ENCODE measurements around the gene TSPAN9.

TSPAN9 gene

GRCh38 chr12:3226264-3226663 lies 149.1 kb downstream of the TSPAN9 start:
- DNase-seq (ENCODE audit: low read depth): no peak

GRCh38 chr12:3227076-3227975 lies 150.1 kb downstream of the TSPAN9 start:
- DNase-seq (ENCODE audit: low read depth): no peak

GRCh38 chr12:3228552-3228951 lies 151.4 kb downstream of the TSPAN9 start:
- no peak for DNase-seq (ENCODE audit: low read depth)

- no peak for DNase-seq (ENCODE audit: low read depth)
These were observed 152.4 kb downstream of the TSPAN9 start for GRCh38 chr12:3229577-3229976.

GRCh38 chr12:3230758-3231375 lies 153.7 kb downstream of the TSPAN9 start:
- DNase-seq (ENCODE audit: low read depth): no peak

- no peak for DNase-seq (ENCODE audit: low read depth)
These were observed 154.3 kb downstream of the TSPAN9 start for GRCh38 chr12:3231399-3231876.

- DNase-seq (ENCODE audit: low read depth): no peak
These were observed 156.6 kb downstream of the TSPAN9 start for GRCh38 chr12:3233797-3234196.

GRCh38 chr12:3236345-3237187 lies 159.4 kb downstream of the TSPAN9 start:
- no peak for DNase-seq (ENCODE audit: low read depth)

GRCh38 chr12:3238196-3238595 lies 161.0 kb downstream of the TSPAN9 start:
- no peak for DNase-seq (ENCODE audit: low read depth)

GRCh38 chr12:3241621-3242020 lies 164.4 kb downstream of the TSPAN9 start:
- no peak for DNase-seq (ENCODE audit: low read depth)

GRCh38 chr12:3242199-3242863 lies 165.2 kb downstream of the TSPAN9 start:
- DNase-seq (ENCODE audit: low read depth): no peak

GRCh38 chr12:3243376-3244084 lies 166.4 kb downstream of the TSPAN9 start:
- no peak for DNase-seq (ENCODE audit: low read depth)

- DNase-seq (ENCODE audit: low read depth): no peak
These were observed 167.1 kb downstream of the TSPAN9 start for GRCh38 chr12:3244219-3244750.

GRCh38 chr12:3246253-3246652 lies 169.1 kb downstream of the TSPAN9 start:
- no peak for DNase-seq (ENCODE audit: low read depth)

- no peak for DNase-seq (ENCODE audit: low read depth)
These were observed 169.9 kb downstream of the TSPAN9 start for GRCh38 chr12:3247077-3247476.

- DNase-seq (ENCODE audit: low read depth): no peak
These were observed 170.5 kb downstream of the TSPAN9 start for GRCh38 chr12:3247629-3248161.

GRCh38 chr12:3249081-3249800 lies 172.1 kb downstream of the TSPAN9 start:
- no peak for DNase-seq (ENCODE audit: low read depth)

- DNase-seq (ENCODE audit: low read depth): no peak
These were observed 172.9 kb downstream of the TSPAN9 start for GRCh38 chr12:3250034-3250433.

GRCh38 chr12:3250576-3250975 lies 173.4 kb downstream of the TSPAN9 start:
- no peak for DNase-seq (ENCODE audit: low read depth)

- DNase-seq (ENCODE audit: low read depth): no peak
These were observed 173.9 kb downstream of the TSPAN9 start for GRCh38 chr12:3251067-3251466.
